B cell (primary cell): ENCODE results near the gene PRSS38. TPM values are rescaled to one million over a fixed set of nuclear protein-coding genes. Genes with fewer than 3 reads are reported as not detected.

ENCODE experiments used
- ATAC-seq: fragments of 200-7000 bp; cut with Tn5 transposase; one replicate; pipeline ENCODE4 v1.10.0; 2021; ENCODE audit warnings: low read depth, mild to moderate bottlenecking, moderate number of reproducible peaks, moderate library complexity
- CTCF ChIA-PET: fragments of 350-600 bp; sonication (Branson Sonifier 250); formaldehyde crosslinking; loops from one replicate; lab custom pipeline; 2021; ENCODE audit warnings: antibody characterized with exemption, inconsistent platforms; lab: Charles Lee
- POLR2A ChIA-PET: fragments of 350-600 bp; sonication (Branson Sonifier 250); formaldehyde crosslinking; loops from one replicate; lab custom pipeline; 2021; ENCODE audit warnings: antibody characterized with exemption; lab: Charles Lee
- DNase-seq: peaks from one replicate; pipeline ENCODE4 v3.0.0; 2013
- H2AFZ ChIP-seq: 2 replicates; pipeline ENCODE4 v1.6.1; 2012; ENCODE audit warnings: mild to moderate bottlenecking, low read depth, low read length; ENCODE audit not compliant: insufficient read depth, poor library complexity, severe bottlenecking
- H3K27ac ChIP-seq, 2 donors: 1 replicate in 1 of 2; 2 replicates in 1 of 2; pipeline ENCODE4 v1.5.1; 2012 to 2013; ENCODE audit warnings: low read length in 2 of 2, mild to moderate bottlenecking in 2 of 2, moderate library complexity in 1 of 2
- H3K27me3 ChIP-seq, 4 experiments: fragments of 200-600 bp in 1 of 4; sonication (generic) in 1 of 4; replicated peaks in 1 of 4; 1 replicate in 2 of 4; 2 replicates in 2 of 4; pipeline versions ENCODE4 v1.6.1 to v1.7.0; 2013 to 2016; ENCODE audit warnings: low read length in 3 of 4, mild to moderate bottlenecking in 2 of 4, mixed read lengths in 1 of 4, moderate library complexity in 1 of 4; ENCODE audit not compliant: insufficient read depth in 4 of 4, control insufficient read depth in 3 of 4; ENCODE audit errors: control extremely low read depth in 1 of 4
- H3K36me3 ChIP-seq, 2 experiments: replicated peaks in 1 of 2; 1 replicate in 1 of 2; 2 replicates in 1 of 2; pipeline versions ENCODE4 v1.6.1 to v1.7.1; 2013; ENCODE audit warnings: low read length in 1 of 2; ENCODE audit not compliant: insufficient read depth in 2 of 2, control insufficient read depth in 1 of 2; ENCODE audit errors: control extremely low read depth in 1 of 2, extremely low read depth in 1 of 2
- H3K4me1 ChIP-seq, 2 donors: fragments of 200-600 bp in 1 of 2; sonication (generic) in 1 of 2; 1 replicate in 1 of 2; 2 replicates in 1 of 2; pipeline versions ENCODE4 v1.5.1 to v1.6.1; 2013 to 2017; ENCODE audit warnings: low read length in 2 of 2; ENCODE audit not compliant: control insufficient read depth in 2 of 2, insufficient read depth in 2 of 2
- H3K4me2 ChIP-seq: replicated peaks from 2 replicates; pipeline ENCODE3; 2012; ENCODE audit warnings: mild to moderate bottlenecking, low read depth, low read length; ENCODE audit not compliant: poor library complexity, severe bottlenecking
- H3K4me3 ChIP-seq, 5 experiments: fragments of 200-600 bp in 1 of 5; sonication (generic) in 1 of 5; 1 replicate in 3 of 5; 2 replicates in 2 of 5; pipeline versions ENCODE4 v1.5.1 to v1.7.0; 2011 to 2016; ENCODE audit warnings: low read length in 4 of 5, mild to moderate bottlenecking in 4 of 5, low read depth in 2 of 5, control low read depth in 1 of 5, moderate library complexity in 1 of 5; ENCODE audit not compliant: insufficient read depth in 1 of 5; ENCODE audit errors: control extremely low read depth in 1 of 5, extremely low read depth in 1 of 5
- H3K79me2 ChIP-seq: fragments of 200-600 bp; sonication (generic); one replicate; pipeline ENCODE4 v1.6.0; 2016; ENCODE audit warnings: low read length; ENCODE audit not compliant: control insufficient read depth, insufficient read depth
- H3K9ac ChIP-seq: fragments of 200-600 bp; sonication (generic); 2 replicates; pipeline ENCODE4 v1.6.1; 2017; ENCODE audit warnings: mild to moderate bottlenecking, low read length, moderate library complexity
- H3K9me3 ChIP-seq, 3 donors: one replicate each; pipeline versions ENCODE4 v1.6.1 to v1.7.1; 2013; ENCODE audit warnings: low read length in 2 of 3; ENCODE audit not compliant: control insufficient read depth in 2 of 3, insufficient read depth in 1 of 3; ENCODE audit errors: control extremely low read depth in 1 of 3
- H4K20me1 ChIP-seq: 2 replicates; pipeline ENCODE4 v1.6.0; 2012; ENCODE audit warnings: mild to moderate bottlenecking, low read length; ENCODE audit not compliant: insufficient read depth, control insufficient read depth, poor library complexity, severe bottlenecking
- H3K27ac Mint-ChIP-seq: one replicate; pipeline ENCODE4 v1.8.0; 2021; ENCODE audit warnings: mixed read lengths
- H3K27me3 Mint-ChIP-seq: one replicate; pipeline ENCODE4 v1.8.0; 2021; ENCODE audit warnings: mixed read lengths
- H3K4me1 Mint-ChIP-seq: one replicate; pipeline ENCODE4 v1.8.0; 2021; ENCODE audit warnings: mixed read lengths
- H3K4me3 Mint-ChIP-seq: one replicate; pipeline ENCODE4 v1.8.0; 2021; ENCODE audit warnings: mixed read lengths
- H3K9me3 Mint-ChIP-seq: one replicate; pipeline ENCODE4 v1.8.0; 2022; ENCODE audit warnings: mixed read lengths; ENCODE audit not compliant: insufficient read depth
- EZH2 ChIP-seq: IDR thresholded peaks from 2 replicates; pipeline ENCODE4 v1.6.1; 2012; ENCODE audit warnings: borderline replicate concordance, low read depth, mild to moderate bottlenecking, moderate library complexity, low read length; ENCODE audit not compliant: insufficient read depth, poor library complexity, severe bottlenecking
- WGBS: methylation state at CpG from one replicate; pipeline ENCODE4 v1.1.5; 2013; ENCODE audit warnings: missing lambda C conversion rate; ENCODE audit not compliant: insufficient coverage; 5-methylcytosine and 5-hydroxymethylcytosine counted together
- intact Hi-C: fragments of 100-400 bp; cut with micrococcal nuclease; formaldehyde crosslinking; loops from one replicate; pipeline ENCODE4 v1.10.0; 2022
- polyA plus RNA-seq: library from polyadenylated mRNA; depleted of rRNA; stranded (reverse); fragments of >200 nt; gene quantifications from 2 replicates; pipeline ENCODE4 v1.2.3, GENCODE V29; 2012
- total RNA-seq, 2 donors: library from RNA; stranded (reverse); fragments of 120-200 nt in 1 of 2; gene quantifications; 1 replicate in 1 of 2; 2 replicates in 1 of 2; pipeline versions ENCODE4 v1.2.3 to v1.2.4, GENCODE V29; 2013 to 2022
- TF ChIP-seq, protein P1 (sequence below): fragments of 200-600 bp; IDR thresholded peaks from one replicate; pipeline ENCODE4 v1.8.0; 2022; ENCODE audit warnings: antibody characterized with exemption, mild to moderate bottlenecking

Gene PRSS38
- total and polyA plus RNA-seq, 2 donors (not counting 1 experiment from before 2014, with no cell fraction given) = not detected

DNA sequence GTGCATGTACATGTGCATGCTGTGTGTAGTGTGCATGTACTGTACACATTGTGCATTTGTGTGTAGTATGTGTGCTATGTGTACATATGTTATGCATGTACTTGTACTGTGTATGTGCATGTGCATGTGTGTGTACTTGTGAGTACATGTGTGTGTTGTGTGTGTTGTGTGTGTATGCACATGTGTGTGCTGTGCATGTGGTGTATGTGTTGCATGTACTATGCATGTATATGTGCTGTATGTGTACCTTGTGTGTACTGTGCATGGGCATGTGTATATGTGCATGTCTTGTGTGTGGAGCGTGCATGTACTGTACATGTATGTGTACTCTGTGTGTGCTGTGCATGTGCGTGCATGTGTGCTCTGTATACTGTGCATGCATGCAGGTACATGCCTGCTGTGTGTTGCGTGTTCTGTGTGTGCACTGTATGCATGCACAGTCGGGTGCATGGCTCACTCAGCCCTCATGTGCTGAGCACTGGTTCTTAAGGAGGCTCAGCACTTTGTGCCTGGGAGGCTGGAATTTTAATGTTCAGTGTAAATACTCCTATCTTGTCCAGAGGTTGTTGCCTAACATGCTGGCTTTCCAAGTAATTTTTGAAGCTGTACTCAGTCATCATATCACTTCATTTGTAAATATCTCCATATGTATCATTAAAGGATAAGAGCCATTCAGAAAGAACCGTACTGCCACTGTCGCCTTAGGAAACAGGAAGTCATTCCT lies 47.9 kb upstream of the PRSS38 start:
- no peak overlapping the region for H3K4me3 Mint-ChIP-seq
- Histone ChIP-seq H3K4me2 (no peak overlapping the region), H3K4me3 (no peak overlapping the region), H3K9ac (no peak overlapping the region), H3K4me1 (peaks cover 2 to 17% of the 10 kb centered on the region in 2 donors), H3K27me3 (no peaks in the 10 kb centered on the region), H4K20me1 (peaks cover 31% of the 10 kb centered on the region), H3K27ac (no peak overlapping the region), H3K79me2 (peaks cover 15% of the 10 kb centered on the region), H2AFZ (no peak overlapping the region), H3K36me3 (peaks cover 0 to 40% of the 10 kb centered on the region in 2 experiments), H3K9me3 (no peaks in the 10 kb centered on the region)
- TF ChIP-seq, protein P1, sequence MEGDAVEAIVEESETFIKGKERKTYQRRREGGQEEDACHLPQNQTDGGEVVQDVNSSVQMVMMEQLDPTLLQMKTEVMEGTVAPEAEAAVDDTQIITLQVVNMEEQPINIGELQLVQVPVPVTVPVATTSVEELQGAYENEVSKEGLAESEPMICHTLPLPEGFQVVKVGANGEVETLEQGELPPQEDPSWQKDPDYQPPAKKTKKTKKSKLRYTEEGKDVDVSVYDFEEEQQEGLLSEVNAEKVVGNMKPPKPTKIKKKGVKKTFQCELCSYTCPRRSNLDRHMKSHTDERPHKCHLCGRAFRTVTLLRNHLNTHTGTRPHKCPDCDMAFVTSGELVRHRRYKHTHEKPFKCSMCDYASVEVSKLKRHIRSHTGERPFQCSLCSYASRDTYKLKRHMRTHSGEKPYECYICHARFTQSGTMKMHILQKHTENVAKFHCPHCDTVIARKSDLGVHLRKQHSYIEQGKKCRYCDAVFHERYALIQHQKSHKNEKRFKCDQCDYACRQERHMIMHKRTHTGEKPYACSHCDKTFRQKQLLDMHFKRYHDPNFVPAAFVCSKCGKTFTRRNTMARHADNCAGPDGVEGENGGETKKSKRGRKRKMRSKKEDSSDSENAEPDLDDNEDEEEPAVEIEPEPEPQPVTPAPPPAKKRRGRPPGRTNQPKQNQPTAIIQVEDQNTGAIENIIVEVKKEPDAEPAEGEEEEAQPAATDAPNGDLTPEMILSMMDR = no peak
- no peak for TF ChIP-seq EZH2
- ChIA-PET POLR2A (no interaction called here), CTCF (no interaction called here)
- no peaks in the 10 kb centered on the region for H3K27me3 Mint-ChIP-seq
- no peak for DNase-seq
- no peak overlapping the region for H3K27ac Mint-ChIP-seq
- WGBS = 100% methylated on average over 4 of the region's 6 CpGs
- intact Hi-C loops = no loop called here
- H3K9me3 Mint-ChIP-seq = no peaks in the 10 kb centered on the region
- peaks cover 19% of the 10 kb centered on the region for H3K4me1 Mint-ChIP-seq
- ATAC-seq = no peak

DNA sequence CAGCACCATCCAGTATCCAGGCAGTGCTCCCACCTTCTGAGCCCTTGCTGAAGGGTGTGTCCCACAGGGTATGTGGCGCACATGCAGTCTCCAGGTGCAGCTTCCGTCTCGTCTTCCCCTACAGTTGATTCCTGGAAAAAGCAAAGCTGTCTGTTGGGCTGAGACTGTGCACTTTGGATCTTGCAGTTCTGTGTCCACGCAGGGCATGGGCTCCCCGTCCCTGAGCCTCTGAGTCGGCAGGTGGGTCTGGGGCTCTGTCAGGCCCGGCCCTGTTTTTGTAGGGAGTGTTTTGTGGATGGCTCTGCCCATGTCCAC lies 47.4 kb upstream of the PRSS38 start:
- H2AFZ ChIP-seq = no peak overlapping the region
- intact Hi-C loops = no loop called here

More for the DNA sequence above, 47.4 kb upstream of the PRSS38 start:
- Mint-ChIP-seq H3K27me3 (no peaks in the 10 kb centered on the region), H3K27ac (no peak overlapping the region), H3K4me1 (peaks cover 17% of the 10 kb centered on the region), H3K9me3 (no peaks in the 10 kb centered on the region), H3K4me3 (no peak overlapping the region)
- peaks cover 14% of the 10 kb centered on the region for H3K79me2 ChIP-seq
- POLR2A ChIA-PET = no interaction called here
- H3K9me3 ChIP-seq = no peaks in the 10 kb centered on the region
- peaks cover 26% of the 10 kb centered on the region for H4K20me1 ChIP-seq
- 99% methylated on average over 7 of the region's 7 CpGs for WGBS
- H3K27ac ChIP-seq = no peak overlapping the region
- peaks cover 0 to 12% of the 10 kb centered on the region in 2 donors for H3K4me1 ChIP-seq
- H3K36me3 ChIP-seq = peaks cover 0 to 40% of the 10 kb centered on the region in 2 experiments
- no peak for ATAC-seq
- TF ChIP-seq, protein P1 = no peak
- TF ChIP-seq EZH2 = no peak
- no peak for DNase-seq
- CTCF ChIA-PET = no interaction called here
- no peak overlapping the region for H3K4me3 ChIP-seq
- H3K4me2 ChIP-seq = no peak overlapping the region
- no peak overlapping the region for H3K9ac ChIP-seq
- H3K27me3 ChIP-seq = no peaks in the 10 kb centered on the region
